ENCODE data around the gene OPCML. TPM values are rescaled to one million over a fixed set of nuclear protein-coding genes. Genes with fewer than 3 reads are reported as not detected.

OPCML gene
- polyA plus RNA-seq, 3 donors, result not detected

- Histone ChIP-seq H3K9ac (ENCODE audit: insufficient read depth, low read length, poor library complexity, severe bottlenecking) (no peak overlapping the region), H3K27me3 (ENCODE audit: control insufficient read depth in 2 of 2, insufficient read depth in 2 of 2, low read length in 2 of 2) (no peaks in the 10 kb centered on the region), H3K27ac (ENCODE audit: low read depth in 1 of 2, low read length in 2 of 2) (no peak overlapping the region), H3K4me3 (replicated peaks in 1 of 3; ENCODE audit: low read depth in 2 of 3, low read length in 3 of 3) (no peak overlapping the region), H3K9me3 (replicated peaks in 1 of 2; ENCODE audit: control insufficient read depth in 1 of 2, insufficient read depth in 1 of 2, low read length in 2 of 2) (no peaks in the 10 kb centered on the region), H3K4me2 (replicated peaks; ENCODE audit: extremely low read depth, low read length, poor library complexity, severe bottlenecking) (no peak overlapping the region), H2AFZ (ENCODE audit: insufficient read depth, low read depth, low read length, poor library complexity, severe bottlenecking) (no peak overlapping the region), H3K36me3 (replicated peaks in 1 of 2; ENCODE audit: control insufficient read depth in 1 of 2, insufficient read depth in 2 of 2, low read length in 2 of 2) (no peaks in the 10 kb centered on the region), H3K4me1 (ENCODE audit: control insufficient read depth in 1 of 2, insufficient read depth in 2 of 2, low read length in 2 of 2) (no peaks in the 10 kb centered on the region), H3K79me2 (ENCODE audit: insufficient read depth, low read length) (no peaks in the 10 kb centered on the region), H4K20me1 (ENCODE audit: insufficient read depth, low read length) (no peaks in the 10 kb centered on the region)
- Mint-ChIP-seq H3K4me1 (no peaks in the 10 kb centered on the region), H3K27me3 (ENCODE audit: low read depth in 3 of 3) (peaks cover under 1 to 5% (median 2%) of the 10 kb centered on the region in 3 donors), H3K9me3 (peaks cover 0 to 4% (median 0%) of the 10 kb centered on the region in 7 donors), H3K4me3 (no peak overlapping the region), H3K27ac (no peak overlapping the region), H3K36me3 (no peaks in the 10 kb centered on the region)
- no peak for TF ChIP-seq CTCF (IDR thresholded peaks at IDR 0.05)
- no peak for DNase-seq
- intact Hi-C loops (cut with micrococcal nuclease), result no loop called here
- WGBS (ENCODE audit: insufficient coverage), result 90% methylated on average over 1 of the region's 2 CpGs
Observed at GRCh38 chr11:133052537-133052936, 479.8 kb downstream of the OPCML start.

- Mint-ChIP-seq H3K9me3 (peaks cover 0 to 3% (median 0%) of the 10 kb centered on the region in 7 donors), H3K4me3 (no peak overlapping the region), H3K4me1 (no peaks in the 10 kb centered on the region), H3K36me3 (no peaks in the 10 kb centered on the region), H3K27ac (no peak overlapping the region), H3K27me3 (ENCODE audit: low read depth in 3 of 3) (peaks cover 0 to 5% (median 2%) of the 10 kb centered on the region in 3 donors)
- H3K9ac ChIP-seq (ENCODE audit: insufficient read depth, low read length, poor library complexity, severe bottlenecking), result no peak overlapping the region
- intact Hi-C loops (cut with micrococcal nuclease), result no loop called here
- H3K36me3 ChIP-seq (replicated peaks in 1 of 2; ENCODE audit: control insufficient read depth in 1 of 2, insufficient read depth in 2 of 2, low read length in 2 of 2), result no peaks in the 10 kb centered on the region
- no peak for TF ChIP-seq CTCF (IDR thresholded peaks at IDR 0.05)
- H3K4me1 ChIP-seq (ENCODE audit: control insufficient read depth in 1 of 2, insufficient read depth in 2 of 2, low read length in 2 of 2), result no peaks in the 10 kb centered on the region
- no peaks in the 10 kb centered on the region for H3K27me3 ChIP-seq (ENCODE audit: control insufficient read depth in 2 of 2, insufficient read depth in 2 of 2, low read length in 2 of 2)
- WGBS (ENCODE audit: insufficient coverage), result 83% methylated on average over 1 of the region's 11 CpGs
- no peak overlapping the region for H3K4me2 ChIP-seq (replicated peaks; ENCODE audit: extremely low read depth, low read length, poor library complexity, severe bottlenecking)
- no peaks in the 10 kb centered on the region for H3K79me2 ChIP-seq (ENCODE audit: insufficient read depth, low read length)
- H4K20me1 ChIP-seq (ENCODE audit: insufficient read depth, low read length), result no peaks in the 10 kb centered on the region
- H2AFZ ChIP-seq (ENCODE audit: insufficient read depth, low read depth, low read length, poor library complexity, severe bottlenecking), result no peak overlapping the region
- DNase-seq, result no peak
- H3K9me3 ChIP-seq (replicated peaks in 1 of 2; ENCODE audit: control insufficient read depth in 1 of 2, insufficient read depth in 1 of 2, low read length in 2 of 2), result no peaks in the 10 kb centered on the region
- H3K27ac ChIP-seq (ENCODE audit: low read depth in 1 of 2, low read length in 2 of 2), result no peak overlapping the region
- no peak overlapping the region for H3K4me3 ChIP-seq (replicated peaks in 1 of 3; ENCODE audit: low read depth in 2 of 3, low read length in 3 of 3)
Observed at GRCh38 chr11:133049244-133050019, 482.9 kb downstream of the OPCML start.
